Cardiac muscle cell (in vitro differentiated cells and primary cell): Measurements from ENCODE around the gene STEAP3. TPM values are rescaled to one million over a fixed set of nuclear protein-coding genes. Genes with fewer than 3 reads are reported as not detected.

Experiments used
- DNase-seq, 2 donors: peaks; one replicate each; pipeline versions ENCODE4 v3.0.0 to v3.0.0-alpha.2; 2010 to 2017; ENCODE audit warnings: low read depth in 1 of 2, low spot score in 1 of 2
- H3K27ac ChIP-seq: fragments of 200-600 bp; sonication (generic); 2 replicates; pipeline ENCODE4 v1.5.1; 2016
- H3K27me3 ChIP-seq: fragments of 200-600 bp; sonication (generic); 2 replicates; pipeline ENCODE4 v1.6.0; 2016; ENCODE audit warnings: control low read depth
- H3K36me3 ChIP-seq: fragments of 200-600 bp; sonication (generic); 2 replicates; pipeline ENCODE4 v1.5.1; 2016; ENCODE audit warnings: control low read depth
- H3K4me1 ChIP-seq: fragments of 200-600 bp; sonication (generic); 2 replicates; pipeline ENCODE4 v1.8.1; 2017; ENCODE audit warnings: low read depth, mild to moderate bottlenecking, mixed run types
- H3K4me3 ChIP-seq: fragments of 200-600 bp; sonication (generic); 2 replicates; pipeline ENCODE4 v1.5.1; 2016; ENCODE audit warnings: mild to moderate bottlenecking
- H3K9me3 ChIP-seq: fragments of 200-600 bp; sonication (generic); 2 replicates; pipeline ENCODE4 v1.5.1; 2017; ENCODE audit warnings: low read depth, mild to moderate bottlenecking, control low read depth
- CTCF ChIP-seq: IDR thresholded peaks from 2 replicates; pipeline ENCODE4 v1.5.1; 2012; ENCODE audit warnings: low read depth, mild to moderate bottlenecking, low read length
- polyA plus RNA-seq: library from polyadenylated mRNA; unstranded; fragments of >200 nt; fragmentation: Nextera tagmentation; extraction: Ambion mirVana; gene quantifications from 2 replicates; pipeline ENCODE4 v1.2.1, GENCODE V29; 2016
- total RNA-seq: library from RNA; depleted of rRNA; stranded (reverse); fragments of >200 nt; gene quantifications from 2 replicates; pipeline ENCODE4 v1.2.3, GENCODE V29; 2016

Gene STEAP3
- total and polyA plus RNA-seq, 2 experiments from 2014 or later: 3.8 to 4.5 TPM

GRCh38 chr2:119228136-119228535 is 4.5 kb downstream of the STEAP3 start:
- Histone ChIP-seq H3K4me3 (no peak overlapping the region), H3K9me3 (no peaks in the 10 kb centered on the region), H3K4me1 (peaks cover 2% of the 10 kb centered on the region), H3K27ac (no peak overlapping the region), H3K36me3 (no peaks in the 10 kb centered on the region), H3K27me3 (peaks cover 24% of the 10 kb centered on the region)
- TF ChIP-seq CTCF: no peak
- DNase-seq: no peak

GRCh38 chr2:119228964-119229363 is 5.3 kb downstream of the STEAP3 start:
- no peaks in the 10 kb centered on the region for H3K4me1 ChIP-seq
- H3K27me3 ChIP-seq: peaks cover 23% of the 10 kb centered on the region
- H3K4me3 ChIP-seq: no peak overlapping the region
- H3K36me3 ChIP-seq: no peaks in the 10 kb centered on the region
- DNase-seq: no peak
- H3K9me3 ChIP-seq: no peaks in the 10 kb centered on the region
- no peak overlapping the region for H3K27ac ChIP-seq
- TF ChIP-seq CTCF: no peak

- Histone ChIP-seq H3K4me1 (no peaks in the 10 kb centered on the region), H3K27ac (no peak overlapping the region), H3K36me3 (no peaks in the 10 kb centered on the region), H3K9me3 (no peaks in the 10 kb centered on the region), H3K27me3 (peaks cover 15% of the 10 kb centered on the region), H3K4me3 (no peak overlapping the region)
- no peak for TF ChIP-seq CTCF
- no peak for DNase-seq
Measured at GRCh38 chr2:119229716-119230115, 6.1 kb downstream of the STEAP3 start.

- Histone ChIP-seq H3K9me3 (no peaks in the 10 kb centered on the region), H3K4me3 (no peak overlapping the region), H3K27me3 (peaks cover 7% of the 10 kb centered on the region), H3K36me3 (no peaks in the 10 kb centered on the region), H3K4me1 (no peaks in the 10 kb centered on the region), H3K27ac (no peak overlapping the region)
- TF ChIP-seq CTCF: no peak
- peak in 1 of 2 donors; percentile 58 for DNase-seq
Measured at GRCh38 chr2:119230219-119231185, 6.9 kb downstream of the STEAP3 start.

GRCh38 chr2:119231975-119232665 is 8.5 kb downstream of the STEAP3 start:
- H3K27ac ChIP-seq: no peak overlapping the region
- no peak for TF ChIP-seq CTCF
- no peak overlapping the region for H3K4me3 ChIP-seq

More at GRCh38 chr2:119231975-119232665, 8.5 kb downstream of the STEAP3 start:
- Histone ChIP-seq H3K36me3 (no peaks in the 10 kb centered on the region), H3K27me3 (no peaks in the 10 kb centered on the region), H3K9me3 (no peaks in the 10 kb centered on the region), H3K4me1 (no peaks in the 10 kb centered on the region)
- no peak for DNase-seq
